ENCODE data around the gene SESN3.

The SESN3 gene

DNA sequence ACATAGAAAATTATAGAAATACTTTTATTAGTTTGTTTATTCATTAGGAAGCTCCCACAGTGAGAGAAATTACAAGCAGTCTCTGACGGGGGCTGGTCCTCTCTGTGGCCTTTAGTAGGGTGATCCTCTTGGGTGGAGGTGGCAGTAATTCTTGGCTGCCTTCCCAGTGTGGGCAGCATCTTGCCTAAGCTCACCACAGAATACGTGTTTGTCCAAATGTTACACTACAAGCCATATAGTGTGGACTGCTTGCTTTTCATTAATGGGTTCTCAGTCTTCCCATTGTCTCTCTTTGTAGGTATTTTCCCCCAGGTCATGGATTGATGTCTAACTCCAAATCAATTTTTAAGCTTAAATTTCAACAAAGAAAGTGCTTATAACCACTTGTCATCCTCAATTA is 98.0 kb downstream of the SESN3 start:
- peaks cover 11% of the 10 kb centered on the region for H3K36me3 ChIP-seq (ENCODE audit: insufficient read depth, low read length)
- H3K9me3 ChIP-seq (ENCODE audit: low read length): no peaks in the 10 kb centered on the region
- H3K27me3 ChIP-seq (ENCODE audit: control insufficient read depth in 1 of 2, insufficient read depth in 2 of 2, low read length in 2 of 2): no peaks in the 10 kb centered on the region
- H3K4me3 ChIP-seq (ENCODE audit: low read depth in 1 of 2, low read length in 2 of 2): no peak overlapping the region
- no peak overlapping the region for H3K9ac ChIP-seq (ENCODE audit: low read length)
- peaks cover 16% of the 10 kb centered on the region for H3K4me1 ChIP-seq (ENCODE audit: insufficient read depth, low read length)
- no peak overlapping the region for H3K27ac ChIP-seq (ENCODE audit: low read depth, low read length)

DNA sequence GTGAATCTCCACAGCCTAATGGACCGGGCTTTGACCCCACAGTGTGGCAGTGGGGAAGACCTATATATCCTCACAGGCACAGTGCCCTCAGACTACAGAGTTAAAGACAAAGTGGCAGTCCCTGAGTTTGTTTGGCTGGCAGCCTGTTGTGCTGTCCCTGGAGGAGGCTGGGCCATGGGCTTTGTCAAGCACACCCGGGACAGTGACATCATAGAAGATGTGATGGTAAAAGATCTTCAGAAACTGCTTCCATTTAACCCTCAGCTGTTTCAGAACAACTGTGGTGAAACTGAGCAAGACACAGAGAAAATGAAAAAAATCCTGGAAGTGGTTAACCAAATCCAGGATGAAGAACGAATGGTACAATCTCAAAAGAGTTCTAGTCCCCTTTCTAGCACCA is 102.4 kb downstream of the SESN3 start:
- H3K27me3 ChIP-seq (ENCODE audit: control insufficient read depth in 1 of 2, insufficient read depth in 2 of 2, low read length in 2 of 2): no peaks in the 10 kb centered on the region
- no peak overlapping the region for H3K9ac ChIP-seq (ENCODE audit: low read length)
- H3K4me3 ChIP-seq (ENCODE audit: low read depth in 1 of 2, low read length in 2 of 2): no peak overlapping the region
- H3K27ac ChIP-seq (ENCODE audit: low read depth, low read length): no peak overlapping the region
- H3K9me3 ChIP-seq (ENCODE audit: low read length): no peaks in the 10 kb centered on the region
- H3K36me3 ChIP-seq (ENCODE audit: insufficient read depth, low read length): peaks cover 11% of the 10 kb centered on the region
- no peaks in the 10 kb centered on the region for H3K4me1 ChIP-seq (ENCODE audit: insufficient read depth, low read length)

DNA sequence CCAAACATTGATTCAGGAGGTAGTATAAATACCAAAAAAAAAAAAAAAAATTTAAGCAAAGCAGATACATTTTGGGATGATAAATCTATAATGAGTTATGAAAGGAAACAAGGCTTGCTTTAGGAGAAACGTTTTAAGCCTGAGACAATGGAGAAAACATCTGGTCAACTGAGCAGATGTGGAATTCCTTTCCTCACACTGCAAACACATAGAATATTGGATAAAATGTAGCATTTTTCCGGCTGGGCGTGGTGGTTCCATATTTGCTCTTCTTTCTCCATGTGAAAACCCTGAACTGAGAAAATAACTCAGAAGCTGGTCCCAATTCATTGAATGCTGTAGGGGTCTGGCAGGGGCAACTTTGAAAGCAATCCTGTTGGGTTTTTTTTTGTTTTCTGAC is 107.4 kb downstream of the SESN3 start:
- no peak overlapping the region for H3K27ac ChIP-seq (ENCODE audit: low read depth, low read length)
- no peak overlapping the region for H3K9ac ChIP-seq (ENCODE audit: low read length)
- H3K36me3 ChIP-seq (ENCODE audit: insufficient read depth, low read length): peaks cover 6% of the 10 kb centered on the region
- no peak overlapping the region for H3K4me3 ChIP-seq (ENCODE audit: low read depth in 1 of 2, low read length in 2 of 2)
- no peaks in the 10 kb centered on the region for H3K4me1 ChIP-seq (ENCODE audit: insufficient read depth, low read length)
- H3K9me3 ChIP-seq (ENCODE audit: low read length): no peaks in the 10 kb centered on the region
- no peaks in the 10 kb centered on the region for H3K27me3 ChIP-seq (ENCODE audit: control insufficient read depth in 1 of 2, insufficient read depth in 2 of 2, low read length in 2 of 2)

GRCh38 chr11:95121698-95122097 is 109.3 kb downstream of the SESN3 start:
- Histone ChIP-seq H3K4me1 (ENCODE audit: insufficient read depth, low read length) (no peaks in the 10 kb centered on the region), H3K27ac (ENCODE audit: low read depth, low read length) (no peak overlapping the region), H3K9me3 (ENCODE audit: low read length) (no peaks in the 10 kb centered on the region), H3K27me3 (ENCODE audit: control insufficient read depth in 1 of 2, insufficient read depth in 2 of 2, low read length in 2 of 2) (no peaks in the 10 kb centered on the region), H3K9ac (ENCODE audit: low read length) (no peak overlapping the region), H3K4me3 (ENCODE audit: low read depth in 1 of 2, low read length in 2 of 2) (no peak overlapping the region), H3K36me3 (ENCODE audit: insufficient read depth, low read length) (no peaks in the 10 kb centered on the region)

DNA sequence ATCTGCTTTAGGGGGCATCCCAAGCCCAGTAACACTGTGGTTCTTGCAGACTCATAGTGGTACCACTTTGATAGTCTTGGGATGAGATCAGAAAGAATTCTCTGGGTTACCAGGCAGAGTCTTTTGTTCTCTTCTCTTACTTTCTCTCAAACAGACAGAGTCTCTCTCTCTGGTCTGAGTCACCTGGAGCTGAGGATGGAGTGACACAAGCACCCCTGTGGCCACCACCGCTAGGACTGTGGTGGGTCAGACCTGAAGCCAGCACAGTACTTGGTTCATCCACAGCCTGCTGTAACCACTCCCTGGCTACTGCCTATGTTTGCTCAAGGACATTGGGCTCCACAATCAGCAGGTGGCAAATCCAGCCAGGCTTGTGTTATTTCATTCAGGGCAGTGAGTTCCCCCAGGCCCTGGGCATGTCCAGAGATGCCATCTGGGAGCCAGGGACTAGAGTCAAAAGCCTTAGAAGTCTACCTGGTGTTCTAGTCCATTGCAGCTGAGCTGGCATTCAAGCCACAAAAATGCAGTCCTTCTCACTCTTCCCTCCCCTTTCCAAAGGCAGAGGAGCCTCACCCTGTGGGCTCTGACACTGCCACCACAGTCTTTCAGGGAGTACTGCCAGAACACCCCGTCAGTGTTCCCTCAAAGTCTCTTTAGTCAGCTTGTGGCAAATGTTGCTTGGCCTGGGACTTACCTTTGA is 111.5 kb downstream of the SESN3 start:
- no peak overlapping the region for H3K27ac ChIP-seq (ENCODE audit: low read depth, low read length)

DNA sequence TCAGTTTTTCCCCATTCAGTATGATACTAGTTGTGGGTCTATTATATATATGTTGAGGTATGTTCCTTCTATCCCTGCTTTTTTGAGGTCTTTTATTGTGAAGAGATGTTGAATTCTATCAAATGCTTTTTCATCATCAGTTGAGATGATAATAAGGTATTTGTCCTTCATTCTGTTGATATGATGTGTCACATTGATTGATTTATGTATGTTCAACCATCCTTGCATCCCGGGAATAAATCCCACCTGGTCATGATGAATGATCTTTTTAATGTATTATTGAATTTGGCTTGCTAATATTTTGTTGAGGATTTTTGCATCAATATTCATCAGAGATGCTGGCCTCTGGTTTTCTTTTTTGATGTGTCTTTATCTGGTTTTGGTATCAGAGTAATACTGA is 115.4 kb downstream of the SESN3 start:
- no peaks in the 10 kb centered on the region for H3K27me3 ChIP-seq (ENCODE audit: control insufficient read depth in 1 of 2, insufficient read depth in 2 of 2, low read length in 2 of 2)
- no peaks in the 10 kb centered on the region for H3K4me1 ChIP-seq (ENCODE audit: insufficient read depth, low read length)
- H3K36me3 ChIP-seq (ENCODE audit: insufficient read depth, low read length): no peaks in the 10 kb centered on the region
- H3K27ac ChIP-seq (ENCODE audit: low read depth, low read length): no peak overlapping the region
- H3K9ac ChIP-seq (ENCODE audit: low read length): no peak overlapping the region
- H3K9me3 ChIP-seq (ENCODE audit: low read length): no peaks in the 10 kb centered on the region
- H3K4me3 ChIP-seq (ENCODE audit: low read depth in 1 of 2, low read length in 2 of 2): no peak overlapping the region

More for the DNA sequence above, 111.5 kb downstream of the SESN3 start:
- H3K9me3 ChIP-seq (ENCODE audit: low read length): no peaks in the 10 kb centered on the region
- H3K36me3 ChIP-seq (ENCODE audit: insufficient read depth, low read length): no peaks in the 10 kb centered on the region
- no peak overlapping the region for H3K4me3 ChIP-seq (ENCODE audit: low read depth in 1 of 2, low read length in 2 of 2)
- H3K9ac ChIP-seq (ENCODE audit: low read length): no peak overlapping the region
- H3K4me1 ChIP-seq (ENCODE audit: insufficient read depth, low read length): no peaks in the 10 kb centered on the region
- no peaks in the 10 kb centered on the region for H3K27me3 ChIP-seq (ENCODE audit: control insufficient read depth in 1 of 2, insufficient read depth in 2 of 2, low read length in 2 of 2)

All from muscle layer of colon (tissue), 2 donors.